Astrocyte (in vitro differentiated cells and primary cell): ENCODE measurements around the gene NECTIN1.

ENCODE experiments used
- CTCF ChIP-seq: IDR thresholded peaks from 2 replicates; pipeline ENCODE4 v1.5.1; 2011; ENCODE audit warnings: low read depth, mild to moderate bottlenecking, inconsistent platforms, low read length, moderate library complexity; ENCODE audit not compliant: insufficient read depth
- EZH2 ChIP-seq: IDR thresholded peaks from 2 replicates; pipeline ENCODE4 v1.6.1; 2012; ENCODE audit warnings: mild to moderate bottlenecking, low read length, inconsistent platforms; ENCODE audit not compliant: insufficient read depth

DNA sequence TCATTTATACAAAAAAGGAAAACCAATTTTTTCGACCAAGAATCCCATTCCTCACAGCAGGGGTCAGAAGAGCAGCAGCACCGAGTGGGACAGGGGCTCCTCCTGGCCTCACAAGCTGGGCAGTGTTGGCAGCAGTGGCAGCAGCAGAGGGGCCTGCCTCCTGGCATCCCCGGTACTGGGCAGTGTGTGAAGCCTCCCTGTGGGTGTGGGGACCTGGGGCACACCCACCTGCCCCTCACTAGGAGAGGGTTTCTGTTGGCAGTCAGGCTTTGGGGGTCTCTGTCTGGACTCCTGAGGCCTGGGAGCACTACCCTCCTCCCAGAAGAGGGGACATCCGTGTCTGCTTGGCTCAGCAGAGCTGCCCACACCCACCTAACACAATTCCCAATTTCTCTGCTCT is 67.8 kb downstream of the NECTIN1 start:
- TF ChIP-seq CTCF = no peak
- no peak for TF ChIP-seq EZH2
